Measurements from ENCODE around the gene SCFD2. TPM values are rescaled to one million over a fixed set of nuclear protein-coding genes. Genes with fewer than 3 reads are reported as not detected.
A peak's percentile ranks its signal among the peaks of the same experiment; 100 is the strongest.

Gene SCFD2
- total RNA-seq, 1 donor = 24.2 TPM

DNA sequence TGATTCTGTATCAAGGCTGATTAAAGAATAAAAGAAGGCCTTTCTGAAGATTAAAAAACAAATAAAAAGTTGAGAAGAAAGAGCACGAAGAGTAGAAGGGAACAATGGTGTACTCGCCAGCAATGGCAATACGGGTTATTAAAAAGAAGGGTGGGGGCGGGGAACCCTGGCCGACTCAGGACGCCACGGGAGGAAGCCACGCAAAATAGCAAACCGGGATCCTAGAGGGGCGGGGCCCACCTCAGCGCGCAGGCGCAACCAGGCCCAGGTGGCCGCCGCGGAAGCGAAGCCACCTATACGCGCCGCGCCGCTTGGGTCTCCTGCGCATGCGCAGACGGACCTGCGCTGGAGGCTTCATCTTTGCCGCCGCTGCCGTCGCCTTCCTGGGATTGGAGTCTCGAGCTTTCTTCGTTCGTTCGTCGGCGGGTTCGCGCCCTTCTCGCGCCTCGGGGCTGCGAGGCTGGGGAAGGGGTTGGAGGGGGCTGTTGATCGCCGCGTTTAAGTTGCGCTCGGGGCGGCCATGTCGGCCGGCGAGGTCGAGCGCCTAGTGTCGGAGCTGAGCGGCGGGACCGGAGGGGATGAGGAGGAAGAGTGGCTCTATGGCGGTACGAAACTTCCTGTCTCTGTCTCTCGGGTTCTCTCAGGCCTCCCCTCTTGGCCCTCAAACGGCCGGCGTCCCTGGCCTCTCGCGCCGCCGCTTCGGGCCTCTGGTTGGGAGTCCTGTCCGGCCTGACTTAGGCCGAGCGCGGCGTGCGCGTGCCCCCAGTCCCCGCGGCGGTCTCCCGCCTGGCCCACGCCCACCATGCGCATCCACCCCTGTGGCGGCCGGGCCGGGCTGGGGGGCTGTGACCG is 11.7 kb upstream of the SCFD2 start, which contains the start of gene FIP1L1:
TSS of gene FIP1L1 (plus strand) at position 323 of the 852 bp plus-strand sequence. CDS start at position 521, 198 bp downstream.
- peak within 1 kb of the TSS; percentile 93 for H3K4me3 ChIP-seq (ENCODE audit: insufficient read depth, low read length)
- H3K9me3 ChIP-seq (ENCODE audit: low read depth, low read length) = no peaks in the 10 kb centered on the region
- peak within 1 kb of the TSS; percentile 81 for H3K27ac ChIP-seq (ENCODE audit: low read depth, low read length)
- DNase-seq (ENCODE audit: insufficient read length, low spot score, missing footprints) = peak; percentile 97
- H3K27me3 ChIP-seq (ENCODE audit: insufficient read depth, low read length) = no peaks in the 10 kb centered on the region
- H2AFZ ChIP-seq (ENCODE audit: low read length) = peak within 1 kb of the TSS; percentile 94
- peaks cover 20% of the 10 kb centered on the region for H3K4me1 ChIP-seq (ENCODE audit: insufficient read depth, low read length)
- H3K79me2 ChIP-seq (ENCODE audit: insufficient read depth, low read length) = peaks cover 57% of the 10 kb centered on the region
- H4K20me1 ChIP-seq (ENCODE audit: insufficient read depth, low read length) = no peaks in the 10 kb centered on the region
- TF ChIP-seq, protein P1, sequence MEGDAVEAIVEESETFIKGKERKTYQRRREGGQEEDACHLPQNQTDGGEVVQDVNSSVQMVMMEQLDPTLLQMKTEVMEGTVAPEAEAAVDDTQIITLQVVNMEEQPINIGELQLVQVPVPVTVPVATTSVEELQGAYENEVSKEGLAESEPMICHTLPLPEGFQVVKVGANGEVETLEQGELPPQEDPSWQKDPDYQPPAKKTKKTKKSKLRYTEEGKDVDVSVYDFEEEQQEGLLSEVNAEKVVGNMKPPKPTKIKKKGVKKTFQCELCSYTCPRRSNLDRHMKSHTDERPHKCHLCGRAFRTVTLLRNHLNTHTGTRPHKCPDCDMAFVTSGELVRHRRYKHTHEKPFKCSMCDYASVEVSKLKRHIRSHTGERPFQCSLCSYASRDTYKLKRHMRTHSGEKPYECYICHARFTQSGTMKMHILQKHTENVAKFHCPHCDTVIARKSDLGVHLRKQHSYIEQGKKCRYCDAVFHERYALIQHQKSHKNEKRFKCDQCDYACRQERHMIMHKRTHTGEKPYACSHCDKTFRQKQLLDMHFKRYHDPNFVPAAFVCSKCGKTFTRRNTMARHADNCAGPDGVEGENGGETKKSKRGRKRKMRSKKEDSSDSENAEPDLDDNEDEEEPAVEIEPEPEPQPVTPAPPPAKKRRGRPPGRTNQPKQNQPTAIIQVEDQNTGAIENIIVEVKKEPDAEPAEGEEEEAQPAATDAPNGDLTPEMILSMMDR (IDR thresholded peaks at IDR 0.05; ENCODE audit: extremely low read depth, low read depth, low read length) = no peak
- H3K36me3 ChIP-seq (ENCODE audit: insufficient read depth, low read length) = peaks cover 3% of the 10 kb centered on the region
- peak within 1 kb of the TSS; percentile 79 for H3K4me2 ChIP-seq (ENCODE audit: insufficient read depth, low read length)

DNA sequence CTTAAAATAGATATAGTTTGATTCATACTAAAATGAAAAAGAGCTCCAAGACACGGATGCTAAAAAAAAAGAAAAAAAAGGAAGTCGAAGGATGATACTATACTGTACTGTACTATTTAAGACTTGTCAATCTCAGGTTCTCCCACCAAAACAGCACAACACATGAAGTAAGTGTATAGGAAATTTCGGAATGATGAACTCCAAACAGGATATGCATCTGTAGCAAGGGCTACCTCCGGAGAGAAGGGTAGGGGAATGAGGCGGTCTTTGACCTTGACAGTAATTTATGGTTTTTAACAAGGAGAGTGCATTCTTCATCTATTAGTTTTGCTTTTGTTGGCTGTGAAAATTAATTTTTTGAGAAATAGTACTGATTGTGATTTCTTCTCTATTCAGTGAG is 11.0 kb upstream of the SCFD2 start:
- Histone ChIP-seq H2AFZ (ENCODE audit: low read length) (peak overlapping the region; percentile 94), H3K9me3 (ENCODE audit: low read depth, low read length) (no peaks in the 10 kb centered on the region), H3K4me1 (ENCODE audit: insufficient read depth, low read length) (peaks cover 20% of the 10 kb centered on the region), H4K20me1 (ENCODE audit: insufficient read depth, low read length) (no peaks in the 10 kb centered on the region), H3K4me2 (ENCODE audit: insufficient read depth, low read length) (peak overlapping the region; percentile 79), H3K79me2 (ENCODE audit: insufficient read depth, low read length) (peaks cover 51% of the 10 kb centered on the region), H3K27ac (ENCODE audit: low read depth, low read length) (peak overlapping the region; percentile 81), H3K27me3 (ENCODE audit: insufficient read depth, low read length) (no peaks in the 10 kb centered on the region), H3K36me3 (ENCODE audit: insufficient read depth, low read length) (no peaks in the 10 kb centered on the region), H3K4me3 (ENCODE audit: insufficient read depth, low read length) (peak overlapping the region; percentile 93)
- peak; percentile 19 for DNase-seq (ENCODE audit: insufficient read length, low spot score, missing footprints)
- TF ChIP-seq, protein P1 (IDR thresholded peaks at IDR 0.05; ENCODE audit: extremely low read depth, low read depth, low read length) = no peak

DNA sequence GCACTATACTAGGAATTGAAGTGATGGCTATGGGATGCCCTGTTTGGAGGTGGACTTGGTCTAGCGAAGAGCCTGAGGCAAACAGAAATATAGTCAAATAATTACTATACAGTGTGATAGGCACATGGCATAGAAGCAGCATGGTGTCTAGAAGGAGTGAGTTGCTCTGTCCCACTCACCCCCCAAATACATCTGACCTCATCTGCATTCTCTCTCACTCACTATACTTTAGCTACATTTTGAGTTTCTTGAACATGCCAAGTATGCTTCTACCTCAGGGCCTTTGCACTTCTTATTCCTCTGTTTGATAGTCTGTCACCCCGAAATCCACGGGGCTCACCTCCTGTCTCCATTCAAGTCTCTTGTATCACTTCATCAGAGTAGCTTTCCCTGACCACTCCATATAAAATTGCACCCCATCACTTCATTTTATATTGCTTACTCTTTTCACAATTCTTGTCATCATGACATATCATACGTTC is 9.0 kb upstream of the SCFD2 start:
- no peak for DNase-seq (ENCODE audit: insufficient read length, low spot score, missing footprints)
- Histone ChIP-seq H3K27ac (ENCODE audit: low read depth, low read length) (no peak overlapping the region), H3K27me3 (ENCODE audit: insufficient read depth, low read length) (no peaks in the 10 kb centered on the region), H3K79me2 (ENCODE audit: insufficient read depth, low read length) (peaks cover 30% of the 10 kb centered on the region), H3K4me3 (ENCODE audit: insufficient read depth, low read length) (no peak overlapping the region), H2AFZ (ENCODE audit: low read length) (no peak overlapping the region), H3K9me3 (ENCODE audit: low read depth, low read length) (no peaks in the 10 kb centered on the region), H3K4me2 (ENCODE audit: insufficient read depth, low read length) (no peak overlapping the region), H3K4me1 (ENCODE audit: insufficient read depth, low read length) (peaks cover 15% of the 10 kb centered on the region), H3K36me3 (ENCODE audit: insufficient read depth, low read length) (no peaks in the 10 kb centered on the region), H4K20me1 (ENCODE audit: insufficient read depth, low read length) (no peaks in the 10 kb centered on the region)
- TF ChIP-seq, protein P1 (IDR thresholded peaks at IDR 0.05; ENCODE audit: extremely low read depth, low read depth, low read length) = no peak

DNA sequence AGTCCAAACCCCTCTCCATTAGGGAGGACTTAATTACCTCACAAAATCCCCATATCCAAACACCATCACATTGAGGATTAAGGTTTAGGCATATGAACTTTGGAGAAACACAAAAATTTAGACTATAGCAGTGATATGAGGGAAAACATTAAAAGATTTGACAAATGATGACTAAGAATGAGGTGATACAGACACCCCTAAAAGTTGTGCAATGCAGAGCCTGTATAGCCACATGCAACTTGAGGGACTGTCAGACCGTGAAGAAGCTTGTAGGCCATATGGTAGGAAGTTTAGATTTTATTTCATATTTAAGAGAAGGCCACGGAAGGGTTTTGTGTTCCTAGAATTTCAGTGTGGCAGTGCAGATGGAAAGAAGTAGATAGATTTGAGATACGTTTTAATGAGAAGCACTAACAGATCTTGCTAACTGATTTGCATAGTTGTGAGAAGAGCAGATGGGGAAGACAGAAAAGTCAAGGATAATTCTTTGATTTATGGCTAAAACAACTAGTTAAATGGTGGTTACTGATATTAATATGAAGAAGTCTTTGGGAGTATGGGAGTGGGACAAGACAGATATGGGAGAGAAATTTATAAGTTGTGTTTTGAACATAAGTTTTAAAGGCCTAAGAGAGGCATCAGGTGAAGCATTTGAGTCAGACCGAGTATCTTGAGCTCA is 6.1 kb upstream of the SCFD2 start:
- no peak for DNase-seq (ENCODE audit: insufficient read length, low spot score, missing footprints)
- Histone ChIP-seq H3K36me3 (ENCODE audit: insufficient read depth, low read length) (no peaks in the 10 kb centered on the region), H3K27ac (ENCODE audit: low read depth, low read length) (no peak overlapping the region), H3K4me2 (ENCODE audit: insufficient read depth, low read length) (no peak overlapping the region), H3K79me2 (ENCODE audit: insufficient read depth, low read length) (peaks cover 2% of the 10 kb centered on the region), H3K27me3 (ENCODE audit: insufficient read depth, low read length) (no peaks in the 10 kb centered on the region), H3K9me3 (ENCODE audit: low read depth, low read length) (no peaks in the 10 kb centered on the region), H3K4me3 (ENCODE audit: insufficient read depth, low read length) (no peak overlapping the region), H3K4me1 (ENCODE audit: insufficient read depth, low read length) (peaks cover 2% of the 10 kb centered on the region), H2AFZ (ENCODE audit: low read length) (no peak overlapping the region), H4K20me1 (ENCODE audit: insufficient read depth, low read length) (no peaks in the 10 kb centered on the region)
- TF ChIP-seq, protein P1 (IDR thresholded peaks at IDR 0.05; ENCODE audit: extremely low read depth, low read depth, low read length) = no peak

All from osteoblast (primary cell).